ENCODE results near the gene GNAQ. TPM values are rescaled to one million over a fixed set of nuclear protein-coding genes. Genes with fewer than 3 reads are reported as not detected.

GNAQ gene
- polyA plus RNA-seq, 1 of the 3 experiments (the other 2 are of a cell fraction): 20.9 TPM

GRCh38 chr9:77899679-77900354 lies 131.8 kb downstream of the GNAQ start:
- Histone ChIP-seq H3K9me2 (no peaks in the 10 kb centered on the region), H3K79me2 (ENCODE audit: insufficient read depth) (peaks cover 33% of the 10 kb centered on the region), H4K20me1 (ENCODE audit: insufficient read depth) (peaks cover 21% of the 10 kb centered on the region), H3K9me3 (no peaks in the 10 kb centered on the region), H3K4me3 (ENCODE audit: low read depth in 2 of 2, low read length in 1 of 2) (no peak overlapping the region), H2AFZ (ENCODE audit: low read depth) (no peak overlapping the region), H3K27me3 (ENCODE audit: insufficient read depth) (no peaks in the 10 kb centered on the region), H3K27ac (ENCODE audit: low read depth in 2 of 2, low read length in 1 of 2) (peak overlapping the region in 1 of 2 experiments; percentile 15; a peak in 1 of 4 replicates), H3K4me2 (no peak overlapping the region), H3K4me1 (ENCODE audit: control insufficient read depth in 1 of 2, insufficient read depth in 2 of 2, low read depth in 1 of 2, low read length in 1 of 2) (peaks cover 27 to 33% of the 10 kb centered on the region in 2 experiments; a peak in 3 of 4 replicates), H3K36me3 (replicated peaks in 1 of 2; ENCODE audit: control insufficient read depth in 1 of 2, insufficient read depth in 2 of 2, low read length in 1 of 2) (peaks cover 0 to 5% of the 10 kb centered on the region in 2 experiments), H3F3A (replicated peaks; ENCODE audit: insufficient read depth) (peaks cover 15% of the 10 kb centered on the region), H3K9ac (no peak overlapping the region)
- DNase-seq: no peak
- ChIA-PET POLR2A (no interaction called here), CTCF (no interaction called here)
- WGBS (ENCODE audit: low lambda C conversion rate): 73% methylated on average over 6 of the region's 6 CpGs
- no peak for TF ChIP-seq EP300 (IDR thresholded peaks at IDR 0.05; ENCODE audit: borderline replicate concordance in 1 of 2, low read depth in 1 of 2, low read length in 1 of 2)
- no peak for TF ChIP-seq FOXJ3 (CRISPR knock-in tag; IDR thresholded peaks at IDR 0.05)
- no peak for TF ChIP-seq RCOR1 (IDR thresholded peaks at IDR 0.05; ENCODE audit: low read length)
- no peak for TF ChIP-seq GATA2 (CRISPR knock-in tag; IDR thresholded peaks at IDR 0.05)
- TF ChIP-seq TCF12 (IDR thresholded peaks at IDR 0.05): peak; percentile 73
- no peak for TF ChIP-seq CHD2 (IDR thresholded peaks at IDR 0.05; ENCODE audit: low read length, partially characterized antibody)
- TF ChIP-seq, protein P1, sequence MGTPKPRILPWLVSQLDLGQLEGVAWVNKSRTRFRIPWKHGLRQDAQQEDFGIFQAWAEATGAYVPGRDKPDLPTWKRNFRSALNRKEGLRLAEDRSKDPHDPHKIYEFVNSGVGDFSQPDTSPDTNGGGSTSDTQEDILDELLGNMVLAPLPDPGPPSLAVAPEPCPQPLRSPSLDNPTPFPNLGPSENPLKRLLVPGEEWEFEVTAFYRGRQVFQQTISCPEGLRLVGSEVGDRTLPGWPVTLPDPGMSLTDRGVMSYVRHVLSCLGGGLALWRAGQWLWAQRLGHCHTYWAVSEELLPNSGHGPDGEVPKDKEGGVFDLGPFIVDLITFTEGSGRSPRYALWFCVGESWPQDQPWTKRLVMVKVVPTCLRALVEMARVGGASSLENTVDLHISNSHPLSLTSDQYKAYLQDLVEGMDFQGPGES (IDR thresholded peaks at IDR 0.05; ENCODE audit: low read depth, low read length): no peak
- peak; percentile 41; the same call in 1 of the 2 replicates for TF ChIP-seq FOSL2 (IDR thresholded peaks at IDR 0.05; ENCODE audit: borderline replicate concordance, low read depth)
- TF ChIP-seq SMC3 (IDR thresholded peaks at IDR 0.05; ENCODE audit: low read depth, low read length): no peak
- TF ChIP-seq, protein P2, sequence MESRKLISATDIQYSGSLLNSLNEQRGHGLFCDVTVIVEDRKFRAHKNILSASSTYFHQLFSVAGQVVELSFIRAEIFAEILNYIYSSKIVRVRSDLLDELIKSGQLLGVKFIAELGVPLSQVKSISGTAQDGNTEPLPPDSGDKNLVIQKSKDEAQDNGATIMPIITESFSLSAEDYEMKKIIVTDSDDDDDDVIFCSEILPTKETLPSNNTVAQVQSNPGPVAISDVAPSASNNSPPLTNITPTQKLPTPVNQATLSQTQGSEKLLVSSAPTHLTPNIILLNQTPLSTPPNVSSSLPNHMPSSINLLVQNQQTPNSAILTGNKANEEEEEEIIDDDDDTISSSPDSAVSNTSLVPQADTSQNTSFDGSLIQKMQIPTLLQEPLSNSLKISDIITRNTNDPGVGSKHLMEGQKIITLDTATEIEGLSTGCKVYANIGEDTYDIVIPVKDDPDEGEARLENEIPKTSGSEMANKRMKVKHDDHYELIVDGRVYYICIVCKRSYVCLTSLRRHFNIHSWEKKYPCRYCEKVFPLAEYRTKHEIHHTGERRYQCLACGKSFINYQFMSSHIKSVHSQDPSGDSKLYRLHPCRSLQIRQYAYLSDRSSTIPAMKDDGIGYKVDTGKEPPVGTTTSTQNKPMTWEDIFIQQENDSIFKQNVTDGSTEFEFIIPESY (IDR thresholded peaks at IDR 0.05; ENCODE audit: borderline replicate concordance, low read depth): no peak
- TF ChIP-seq MEF2A (IDR thresholded peaks at IDR 0.05; ENCODE audit: borderline replicate concordance, low read depth): no peak
- no peak for TF ChIP-seq USF1 (IDR thresholded peaks at IDR 0.05; ENCODE audit: borderline replicate concordance, low read depth)
- no peak for TF ChIP-seq SIN3A (IDR thresholded peaks at IDR 0.05; ENCODE audit: borderline replicate concordance, low read depth, low read length)
- peak; percentile 45; the same call in 1 of the 2 replicates for TF ChIP-seq TEAD4 (IDR thresholded peaks at IDR 0.05; ENCODE audit: borderline replicate concordance, insufficient read depth)
- no peak for TF ChIP-seq FOXM1 (IDR thresholded peaks at IDR 0.05; ENCODE audit: low read depth)
- no peak for TF ChIP-seq RAD21 (IDR thresholded peaks at IDR 0.05; ENCODE audit: low read length)
- no peak for TF ChIP-seq NFIC (IDR thresholded peaks at IDR 0.05; ENCODE audit: borderline replicate concordance)
- no peak for TF ChIP-seq YY1 (IDR thresholded peaks at IDR 0.05; ENCODE audit: low read depth)
- no peak for TF ChIP-seq RFX5 (IDR thresholded peaks at IDR 0.05; ENCODE audit: low read length)
- TF ChIP-seq POLR2AphosphoS5 (IDR thresholded peaks at IDR 0.05; ENCODE audit: low read depth, low read length): no peak
- TF ChIP-seq NRF1 (IDR thresholded peaks at IDR 0.05; ENCODE audit: low read depth, low read length): no peak
- TF ChIP-seq REST (IDR thresholded peaks at IDR 0.05; ENCODE audit: low read depth, low read length): no peak
- TF ChIP-seq, protein P3, sequence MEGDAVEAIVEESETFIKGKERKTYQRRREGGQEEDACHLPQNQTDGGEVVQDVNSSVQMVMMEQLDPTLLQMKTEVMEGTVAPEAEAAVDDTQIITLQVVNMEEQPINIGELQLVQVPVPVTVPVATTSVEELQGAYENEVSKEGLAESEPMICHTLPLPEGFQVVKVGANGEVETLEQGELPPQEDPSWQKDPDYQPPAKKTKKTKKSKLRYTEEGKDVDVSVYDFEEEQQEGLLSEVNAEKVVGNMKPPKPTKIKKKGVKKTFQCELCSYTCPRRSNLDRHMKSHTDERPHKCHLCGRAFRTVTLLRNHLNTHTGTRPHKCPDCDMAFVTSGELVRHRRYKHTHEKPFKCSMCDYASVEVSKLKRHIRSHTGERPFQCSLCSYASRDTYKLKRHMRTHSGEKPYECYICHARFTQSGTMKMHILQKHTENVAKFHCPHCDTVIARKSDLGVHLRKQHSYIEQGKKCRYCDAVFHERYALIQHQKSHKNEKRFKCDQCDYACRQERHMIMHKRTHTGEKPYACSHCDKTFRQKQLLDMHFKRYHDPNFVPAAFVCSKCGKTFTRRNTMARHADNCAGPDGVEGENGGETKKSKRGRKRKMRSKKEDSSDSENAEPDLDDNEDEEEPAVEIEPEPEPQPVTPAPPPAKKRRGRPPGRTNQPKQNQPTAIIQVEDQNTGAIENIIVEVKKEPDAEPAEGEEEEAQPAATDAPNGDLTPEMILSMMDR (IDR thresholded peaks at IDR 0.05): no peak
- TF ChIP-seq GABPA (IDR thresholded peaks at IDR 0.05; ENCODE audit: low read depth): no peak
- 0 out of 2 replicates have a peak, but pooled peaks have one; percentile 12 for TF ChIP-seq RXRA (IDR thresholded peaks at IDR 0.05; ENCODE audit: borderline replicate concordance, low read depth)

Data from SK-N-SH (cell line).